ENCODE measurements around the gene ARPC1A.
"Not testable (repeated sequence)": the region's sequence is repeated elsewhere in the genome, so short reads cannot be mapped to it uniquely, and the experiment has no call there.

Gene ARPC1A

DNA sequence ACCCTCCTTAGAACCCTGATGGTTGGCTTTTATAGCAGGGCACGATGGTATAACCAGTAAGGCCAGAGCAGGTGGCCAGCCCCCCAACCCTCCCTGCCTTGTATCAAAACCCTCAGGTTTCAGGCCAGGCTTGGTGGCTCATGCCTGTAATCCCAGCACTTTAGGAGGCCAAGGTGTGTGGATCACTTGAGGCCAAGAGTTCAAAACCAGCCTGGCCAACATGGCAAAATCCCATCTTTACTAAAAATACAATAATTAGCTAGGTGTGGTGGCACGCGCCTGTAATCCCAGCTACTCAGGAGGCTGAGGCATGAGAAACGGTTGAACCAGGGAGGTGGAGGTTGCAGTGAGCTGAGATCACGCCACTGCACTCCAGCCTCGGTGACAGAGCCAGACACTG lies 3.0 kb upstream of the ARPC1A start:
- FAIRE-seq: not testable (repeated sequence)

DNA sequence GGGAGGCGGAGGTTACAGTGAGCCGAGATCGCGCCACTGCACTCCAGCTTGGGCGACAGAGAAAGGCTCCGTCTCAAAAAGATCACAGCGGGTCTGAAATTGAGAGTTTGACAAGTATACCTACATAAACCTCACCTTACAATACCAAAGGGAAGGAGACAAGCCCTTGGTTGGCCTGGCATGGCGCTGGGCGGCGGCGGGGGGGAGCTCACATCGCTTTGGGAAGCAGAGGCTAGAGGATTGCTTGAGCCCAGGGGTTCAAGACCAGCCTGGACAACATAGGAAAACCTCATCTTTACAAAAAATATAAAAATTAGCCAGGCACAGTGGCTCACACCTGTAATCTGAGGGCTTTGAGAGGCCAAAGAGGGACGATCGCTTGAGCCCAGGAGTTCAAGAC lies 1.1 kb upstream of the ARPC1A start:
- FAIRE-seq: no peak

DNA sequence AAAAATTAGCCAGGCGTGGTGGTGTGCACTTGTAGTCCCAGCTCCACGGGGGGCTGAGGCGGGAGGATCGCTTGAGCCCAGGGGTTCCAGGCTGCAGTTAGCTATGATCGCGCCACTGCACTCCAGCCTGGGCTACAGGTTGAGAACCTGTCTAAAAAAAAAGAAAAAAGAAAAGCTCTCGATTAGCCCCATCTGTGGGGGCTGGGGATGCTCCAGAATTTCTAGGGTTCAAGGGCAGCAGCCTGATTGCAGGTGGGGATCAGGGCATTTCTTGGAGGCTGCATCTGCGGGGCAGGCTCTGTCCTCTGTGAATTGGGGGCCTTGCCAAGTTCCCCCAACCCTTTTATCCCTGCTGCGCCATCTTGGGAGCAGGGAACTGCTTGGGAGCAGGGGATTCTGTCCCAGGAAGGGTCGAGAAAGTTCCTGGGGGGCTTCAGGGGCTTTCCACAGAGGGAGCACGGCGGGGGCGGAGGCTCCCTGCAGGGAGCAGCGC lies 651 bp upstream of the ARPC1A start:
- no peak for FAIRE-seq

DNA sequence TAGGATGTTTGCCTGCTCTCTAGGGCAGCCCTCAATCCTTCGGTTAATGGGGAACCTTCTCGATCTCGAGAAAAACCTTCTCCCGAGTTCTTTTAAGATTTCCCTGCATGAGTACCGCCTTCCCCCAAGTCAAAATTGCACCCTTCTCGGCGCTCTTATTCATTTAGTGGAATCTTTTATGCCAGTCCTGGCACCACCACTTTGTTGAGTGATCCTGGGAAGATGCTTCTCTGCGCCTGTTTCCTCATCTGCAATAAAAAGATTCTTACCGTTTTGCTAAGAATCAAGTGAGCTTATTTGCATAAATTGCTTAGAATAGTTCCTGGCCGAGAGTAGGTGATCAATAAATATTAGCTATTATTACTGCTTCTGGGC lies 697 bp downstream of the ARPC1A start:
- no peak for FAIRE-seq

DNA sequence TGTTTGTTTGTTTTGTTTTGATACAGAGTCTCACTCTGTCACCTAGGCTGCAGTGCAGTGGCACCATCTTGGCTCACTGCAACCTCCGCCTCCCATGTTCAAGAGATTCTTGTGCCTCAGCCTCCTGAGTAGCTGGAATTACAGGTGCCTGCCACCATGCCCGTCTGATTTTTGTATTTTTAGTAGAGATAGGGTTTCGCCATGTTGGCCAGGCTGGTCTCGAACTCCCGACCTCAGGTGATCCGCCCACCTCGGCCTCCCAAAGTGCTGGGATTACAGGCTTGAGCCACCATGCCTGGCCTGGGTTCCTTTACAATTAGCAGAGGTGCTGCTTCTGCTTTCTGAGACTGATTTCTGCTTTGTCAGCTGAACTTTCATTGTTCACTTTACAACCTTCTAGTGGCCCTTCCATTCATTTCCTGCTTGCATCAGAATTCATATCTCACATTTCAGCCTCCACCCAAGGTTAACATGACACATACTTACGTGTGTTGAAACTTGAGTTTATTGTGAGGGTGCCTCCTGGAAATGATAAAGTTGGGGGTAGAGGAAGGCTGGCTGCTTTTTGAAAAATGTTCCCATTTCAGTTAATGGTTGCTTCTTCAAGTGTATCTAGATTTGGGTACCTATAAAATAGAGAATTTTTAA lies 4.7 kb downstream of the ARPC1A start:
- FAIRE-seq: not testable (repeated sequence)

DNA sequence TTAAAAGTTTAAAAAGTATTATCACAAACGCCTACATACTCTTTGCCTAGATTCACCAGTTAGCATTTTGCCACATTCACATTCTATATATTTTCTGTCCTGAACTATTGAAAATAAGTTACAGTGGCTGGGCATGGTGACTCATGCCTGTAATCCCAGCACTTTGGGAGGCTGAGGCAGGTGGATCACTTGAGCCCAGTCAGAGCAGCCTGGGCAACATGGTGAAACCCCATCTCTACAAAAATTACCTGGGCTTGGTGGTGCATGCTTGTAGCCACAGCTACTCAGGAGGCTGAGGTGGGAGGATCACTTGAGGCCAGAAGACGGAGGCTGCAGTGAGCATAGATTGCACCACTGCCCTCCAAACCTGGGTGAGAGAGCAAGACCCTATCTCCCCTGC lies 5.3 kb downstream of the ARPC1A start:
- FAIRE-seq: no peak

DNA sequence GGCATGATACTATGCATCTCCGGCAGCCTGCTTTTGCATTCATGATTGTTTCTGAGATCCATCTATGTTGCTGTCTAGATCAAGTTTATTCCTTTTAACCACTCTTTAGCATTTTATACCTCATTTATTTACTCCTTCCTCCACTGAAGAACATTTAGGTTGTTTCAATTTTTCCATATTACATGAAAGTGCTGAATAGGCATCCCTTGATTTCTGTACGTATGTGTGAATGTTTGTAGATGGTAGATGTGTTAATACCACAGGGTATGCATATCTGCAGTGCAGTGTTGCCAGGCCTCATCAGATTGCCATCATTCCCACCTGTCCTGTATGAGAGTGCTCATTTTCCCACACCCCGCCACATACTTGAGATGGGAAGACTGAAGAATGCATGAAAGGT lies 13.9 kb downstream of the ARPC1A start:
- FAIRE-seq: no peak

DNA sequence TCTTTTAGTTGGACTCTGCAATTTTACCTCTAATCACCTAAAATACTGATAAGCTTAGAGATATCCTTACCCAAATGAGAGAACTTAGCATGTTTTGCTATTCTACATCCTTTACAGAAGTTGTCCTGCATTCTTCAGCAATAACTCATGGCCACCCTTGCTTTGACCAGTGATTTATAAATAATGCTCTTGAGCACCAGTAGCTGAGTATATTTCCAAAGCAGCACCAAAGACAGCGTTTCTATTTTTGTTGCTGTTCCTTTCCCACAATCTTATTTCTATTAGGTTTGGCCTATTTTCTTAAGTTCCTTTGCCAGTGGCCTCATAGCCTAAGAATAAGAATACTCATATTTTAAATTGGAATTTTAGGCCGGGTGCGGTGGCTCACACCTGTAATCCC lies 15.0 kb downstream of the ARPC1A start:
- no peak for FAIRE-seq

DNA sequence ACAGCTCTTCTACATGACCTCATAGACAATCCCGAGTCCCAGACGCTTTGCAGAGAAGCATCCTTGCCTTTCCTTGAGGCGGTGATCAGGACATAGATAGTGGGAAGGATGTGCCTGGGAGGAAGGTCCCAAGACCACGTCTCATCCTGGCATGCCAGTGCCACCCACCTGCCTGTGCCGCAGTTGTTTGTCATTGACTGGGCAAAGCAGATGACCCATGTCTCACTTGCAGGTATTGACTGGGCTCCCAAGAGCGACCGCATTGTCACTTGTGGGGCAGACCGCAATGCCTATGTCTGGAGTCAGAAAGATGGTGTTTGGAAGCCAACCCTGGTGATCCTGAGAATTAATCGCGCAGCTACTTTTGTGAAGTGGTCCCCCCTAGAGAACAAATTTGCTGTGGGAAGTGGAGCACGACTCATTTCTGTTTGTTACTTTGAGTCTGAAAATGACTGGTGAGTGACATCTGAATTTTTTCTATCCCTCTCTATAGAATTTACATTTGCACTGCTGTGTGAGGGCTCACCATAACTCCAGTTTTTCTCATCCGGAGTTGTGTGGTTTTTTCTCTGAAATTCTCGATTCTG lies 18.5 kb downstream of the ARPC1A start:
- no peak for FAIRE-seq

DNA sequence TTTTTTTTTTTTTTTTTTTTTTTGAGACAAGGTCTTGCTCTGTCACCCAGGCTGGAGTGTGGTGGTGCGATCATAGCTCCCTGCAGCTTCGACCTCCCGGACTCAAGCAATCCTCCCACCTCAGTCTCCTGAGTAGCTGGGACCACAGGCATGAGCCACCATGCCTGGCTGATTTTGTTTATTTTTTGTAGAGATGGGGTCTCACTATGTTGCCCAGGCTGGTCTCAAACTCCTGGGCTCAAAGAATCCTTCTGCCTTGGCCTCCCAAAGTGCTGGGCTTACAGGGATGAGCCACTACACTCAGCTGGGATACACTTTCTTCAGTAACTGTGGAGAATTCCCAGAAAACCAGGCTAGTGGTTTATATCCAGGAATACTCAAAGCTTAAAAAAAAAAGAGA lies 24.9 kb downstream of the ARPC1A start:
- not testable (repeated sequence) for FAIRE-seq

DNA sequence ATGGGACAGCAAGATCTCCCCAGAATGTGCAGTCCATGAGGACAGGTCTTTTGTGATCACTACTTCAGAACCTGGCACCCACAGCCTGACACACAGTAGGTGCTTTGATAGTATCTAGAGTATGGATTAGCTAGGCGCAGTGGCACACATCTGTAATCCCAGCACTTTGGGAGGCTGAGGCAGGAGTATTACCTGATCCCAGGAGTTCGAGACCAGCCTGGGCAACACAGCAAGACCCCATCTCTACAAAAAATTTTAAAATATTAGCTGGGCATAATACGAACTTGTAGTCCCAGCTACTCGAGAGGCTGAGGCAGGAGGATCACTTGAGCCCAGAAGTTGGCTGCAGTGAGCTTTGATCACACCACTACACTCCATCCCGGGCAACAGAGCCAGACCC lies 26.5 kb downstream of the ARPC1A start:
- no peak for FAIRE-seq

DNA sequence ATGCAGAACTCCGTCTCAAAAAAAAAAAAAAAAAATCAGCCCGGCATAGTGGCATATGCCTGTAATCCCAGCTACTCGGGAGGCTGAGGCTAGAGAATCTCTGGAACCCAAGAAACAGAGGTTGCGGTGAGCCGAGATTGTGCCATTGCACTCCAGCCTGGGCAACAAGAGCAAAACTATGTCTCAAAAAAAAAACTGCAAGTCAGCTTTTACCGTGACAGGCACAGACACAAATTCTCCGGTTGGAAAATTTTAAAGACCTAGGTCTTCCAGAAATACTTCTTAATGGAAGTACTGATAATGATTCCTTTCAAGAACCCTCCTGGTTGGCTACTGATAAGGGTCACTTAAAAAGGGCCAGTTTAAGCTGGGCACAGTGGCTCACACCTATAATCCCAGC lies 29.4 kb downstream of the ARPC1A start:
- no peak for FAIRE-seq

DNA sequence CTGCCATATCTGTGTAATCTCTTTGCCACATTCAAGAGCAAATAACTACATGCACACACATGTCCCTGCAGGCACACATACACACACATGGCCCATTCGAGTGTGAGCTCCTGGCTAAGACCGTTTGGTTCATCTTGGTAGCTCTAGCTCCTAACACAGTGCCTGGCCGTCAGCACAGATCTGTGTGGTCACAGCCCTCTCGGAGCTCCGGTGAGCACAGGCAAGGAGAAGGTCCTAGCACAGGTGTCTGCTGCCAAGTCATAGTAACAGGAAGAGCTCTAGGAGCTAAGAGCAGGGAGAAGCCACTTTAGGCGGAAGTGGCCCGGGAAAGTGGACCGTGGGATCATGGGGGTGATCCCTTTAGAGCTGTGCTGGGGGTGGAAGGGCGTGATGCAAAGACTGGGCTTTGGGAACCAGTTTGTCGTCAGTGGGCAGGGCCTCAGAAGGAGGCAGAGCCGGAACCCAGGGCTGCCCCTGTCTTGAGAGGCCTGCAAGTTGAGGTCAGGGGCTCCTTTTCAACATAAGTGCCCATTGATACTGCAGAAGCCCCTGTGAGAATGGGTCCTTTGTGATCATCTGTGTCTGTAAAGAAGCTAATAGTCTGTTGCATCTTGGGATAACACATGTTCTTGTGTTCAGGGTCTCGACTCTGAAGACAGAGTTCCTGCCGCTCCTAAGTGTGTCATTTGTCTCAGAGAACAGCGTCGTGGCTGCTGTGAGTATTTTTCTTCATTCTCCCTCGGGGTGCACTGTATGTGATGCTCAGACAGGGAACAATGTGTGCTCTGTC lies 32.2 kb downstream of the ARPC1A start:
- no peak for FAIRE-seq

DNA sequence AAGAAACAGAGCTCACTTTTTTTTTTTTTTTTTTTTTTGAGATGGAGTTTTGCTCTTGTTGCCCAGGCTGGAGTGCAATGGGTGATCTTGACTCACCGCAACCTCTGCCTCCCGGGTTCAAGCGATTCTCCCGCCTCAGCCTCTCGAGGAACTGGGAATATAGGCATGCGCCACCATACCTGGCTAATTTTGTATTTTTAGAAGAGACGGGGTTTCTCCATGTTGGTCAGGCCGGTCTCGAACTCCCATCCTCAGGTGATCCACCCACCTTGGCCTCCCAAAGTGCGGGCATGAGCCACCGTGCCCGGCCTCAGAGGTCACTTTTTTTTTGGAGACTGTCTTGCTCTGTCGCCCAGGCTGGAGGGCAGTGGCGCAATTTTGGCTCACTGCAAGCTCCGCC lies 32.8 kb downstream of the ARPC1A start:
- FAIRE-seq: not testable (repeated sequence)

DNA sequence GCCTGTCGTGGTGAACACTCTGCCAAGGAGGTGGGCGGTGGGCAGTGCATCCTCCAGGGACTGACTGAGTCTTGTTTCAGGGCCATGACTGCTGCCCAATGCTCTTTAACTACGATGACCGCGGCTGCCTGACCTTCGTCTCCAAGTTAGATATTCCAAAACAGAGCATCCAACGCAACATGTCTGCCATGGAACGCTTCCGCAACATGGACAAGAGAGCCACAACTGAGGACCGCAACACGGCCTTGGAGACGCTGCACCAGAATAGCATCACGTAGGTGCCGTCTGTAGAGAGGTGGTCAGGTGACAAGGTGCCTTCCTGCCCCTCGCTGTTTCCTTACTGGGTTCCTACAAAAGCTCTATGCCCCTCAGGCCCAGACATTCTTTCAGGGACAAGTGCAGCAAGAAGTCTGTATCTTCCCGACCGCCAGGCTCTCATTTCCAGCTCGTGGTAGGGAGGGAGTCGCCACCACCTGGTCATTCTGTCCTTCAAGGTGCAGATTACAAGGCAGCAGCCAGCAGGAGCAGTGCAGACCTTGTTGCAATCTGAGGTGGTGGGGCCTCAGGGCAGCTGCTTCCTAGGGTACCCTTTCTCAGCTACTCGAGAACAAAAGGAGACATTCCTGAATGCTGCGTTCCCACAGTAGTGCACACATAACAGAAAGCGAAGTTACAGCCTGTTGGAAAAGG lies 33.9 kb downstream of the ARPC1A start:
- FAIRE-seq: no peak

DNA sequence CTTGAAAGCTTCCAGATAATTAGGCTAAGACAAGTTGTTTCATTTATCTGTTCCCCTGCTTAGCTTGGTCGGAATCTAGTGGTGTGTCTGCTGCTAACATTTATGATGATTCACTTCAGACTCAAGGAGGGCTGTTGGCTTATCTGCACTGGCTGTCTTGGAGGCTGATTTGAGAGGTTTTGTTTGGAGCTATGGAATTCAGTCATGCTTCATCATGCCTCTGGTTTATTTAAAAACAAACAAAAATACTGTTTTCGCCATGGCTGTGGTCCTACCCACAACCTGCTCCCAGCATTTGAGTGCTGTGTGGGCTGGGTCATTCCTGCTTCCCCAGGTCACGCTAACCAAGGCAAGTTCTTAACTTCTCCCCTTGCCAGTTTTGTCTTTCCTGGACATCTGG lies 37.1 kb downstream of the ARPC1A start:
- no peak for FAIRE-seq

DNA sequence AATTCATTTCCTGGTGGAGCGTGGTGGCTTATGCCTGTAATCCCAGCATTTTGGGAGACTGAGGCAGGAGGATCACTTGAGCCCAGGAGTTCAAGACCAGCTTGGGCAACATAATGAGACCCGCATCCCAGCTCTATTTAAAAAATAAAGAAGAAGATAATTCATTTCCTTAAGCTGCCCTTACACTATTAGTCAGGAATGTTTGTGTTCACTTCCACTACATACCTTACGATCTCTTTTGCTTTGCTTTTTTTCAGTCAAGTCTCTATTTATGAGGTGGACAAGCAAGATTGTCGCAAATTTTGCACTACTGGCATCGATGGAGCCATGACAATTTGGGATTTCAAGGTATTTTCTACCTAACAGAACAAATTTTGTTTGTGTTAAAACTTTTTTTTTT lies 37.6 kb downstream of the ARPC1A start:
- FAIRE-seq: no peak

DNA sequence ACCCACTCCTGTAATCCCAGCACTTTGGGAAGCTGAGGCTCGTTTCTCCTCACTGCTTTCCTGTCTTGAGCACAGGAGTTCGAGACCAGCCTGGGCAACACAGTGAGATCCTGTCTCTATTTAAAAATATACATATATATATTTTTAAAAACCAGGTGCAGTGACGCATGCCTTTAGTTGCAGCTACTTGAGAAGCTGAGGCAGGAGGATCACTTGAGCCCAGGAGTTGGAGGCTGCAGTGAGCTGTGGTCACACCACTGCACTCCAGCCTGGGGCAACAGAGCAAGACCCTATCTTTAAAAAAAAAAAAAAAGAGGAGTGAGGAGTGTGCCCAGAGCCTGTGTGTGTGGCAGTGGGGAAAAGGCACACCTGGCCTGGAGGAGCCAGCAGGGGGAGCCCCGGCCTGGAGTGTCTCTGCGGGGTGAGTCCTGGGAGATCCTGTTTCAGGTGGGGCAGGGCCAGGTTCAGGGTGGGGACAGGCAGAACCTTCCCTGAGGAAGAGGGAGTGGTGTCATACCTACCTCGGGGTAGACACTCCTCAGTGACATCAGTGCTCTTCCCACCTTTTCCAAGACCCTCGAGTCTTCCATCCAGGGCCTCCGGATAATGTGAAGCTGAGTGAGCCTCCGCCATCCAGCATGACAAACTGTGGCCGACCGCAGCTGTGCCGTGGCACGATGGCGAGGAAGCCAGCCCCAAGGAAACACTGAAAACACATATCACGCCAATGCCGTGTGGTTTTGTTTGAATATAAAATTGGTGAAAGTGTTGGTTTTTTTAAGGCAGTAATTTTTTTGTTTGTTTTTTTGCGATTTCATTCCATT lies 39.8 kb downstream of the ARPC1A start:
- no peak for FAIRE-seq

DNA sequence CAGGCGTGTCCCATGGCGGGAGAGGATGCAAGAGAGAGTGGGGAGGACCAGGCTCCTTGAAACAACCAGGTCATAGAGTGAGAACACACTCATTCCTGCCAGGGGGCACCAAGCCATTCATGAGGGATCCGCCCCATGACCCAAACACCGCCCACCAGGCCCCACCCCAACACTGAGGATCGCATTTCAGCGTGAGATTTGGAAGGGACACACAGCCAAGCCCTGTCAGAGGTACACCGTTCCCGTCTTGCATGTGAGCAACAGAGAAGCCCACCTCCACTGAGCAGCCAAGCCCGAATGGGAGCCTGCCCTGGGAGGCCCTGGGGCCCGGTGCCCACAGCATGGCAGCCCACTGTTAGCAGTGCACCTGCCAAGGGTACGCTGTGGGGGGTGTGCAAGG lies 40.9 kb downstream of the ARPC1A start:
- FAIRE-seq: no peak

DNA sequence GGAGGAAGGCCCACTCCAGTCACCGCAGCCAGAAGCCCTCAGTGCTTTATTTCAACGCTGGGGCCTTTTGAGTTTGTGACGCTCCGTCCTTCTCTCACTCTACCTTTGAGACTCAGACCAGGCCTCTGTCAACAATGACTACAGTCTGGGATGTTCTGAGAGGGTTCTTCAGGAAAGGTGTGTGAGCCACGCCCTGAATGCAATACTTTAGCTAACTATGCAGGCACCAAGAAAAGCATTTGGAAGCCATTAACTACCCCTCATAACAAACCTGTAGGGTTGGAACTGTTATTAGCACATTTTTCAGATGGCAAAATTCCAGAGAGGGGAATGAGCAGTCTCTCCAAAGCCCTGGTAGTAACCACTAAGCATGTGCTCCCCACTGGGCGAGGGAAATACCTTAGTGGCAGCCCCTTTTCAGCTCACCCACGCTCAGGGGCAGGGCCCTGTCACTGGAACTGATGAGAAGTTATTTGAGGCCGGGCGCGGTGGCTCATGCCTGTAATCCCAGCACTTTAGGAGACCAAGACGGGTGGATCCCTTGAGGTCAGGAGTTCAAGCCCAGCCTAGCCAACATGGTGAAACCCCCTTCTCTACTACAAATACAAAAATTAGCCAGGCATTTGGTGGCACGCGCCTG lies 43.2 kb downstream of the ARPC1A start:
- FAIRE-seq: no peak

DNA sequence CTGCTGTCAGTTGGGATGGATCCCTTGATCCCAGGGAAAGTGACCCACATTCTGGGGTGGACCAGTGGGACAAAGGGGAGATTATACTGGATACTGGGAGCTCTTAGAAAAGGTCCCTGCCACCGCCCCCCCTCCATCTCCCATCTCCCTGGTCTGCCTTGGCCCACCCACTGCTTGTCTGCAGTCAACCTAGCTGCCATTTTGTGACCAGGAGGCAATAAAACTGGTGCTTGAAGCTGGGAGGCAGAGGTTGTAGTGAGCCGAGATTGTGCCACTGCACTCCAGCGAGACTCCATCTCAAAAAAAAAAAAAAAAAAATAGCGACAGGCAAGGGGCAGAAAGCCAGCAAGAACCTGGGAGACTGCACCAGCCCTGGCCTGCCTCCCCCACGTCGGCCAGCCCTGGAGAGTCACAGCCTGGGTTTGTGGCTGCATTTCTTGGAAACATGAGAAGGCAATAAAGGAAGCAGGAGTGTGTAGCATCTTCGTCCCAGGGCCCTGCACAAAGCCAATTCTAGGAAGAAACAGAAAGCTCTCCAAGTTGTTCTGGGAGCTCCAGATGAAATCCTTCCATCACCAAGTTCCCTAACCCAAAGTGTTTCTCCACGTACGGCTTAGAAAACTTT lies 44.2 kb downstream of the ARPC1A start:
- FAIRE-seq: no peak

Data from colon (tissue), 2 donors.